K562 (cell line): Measurements from ENCODE around the gene ITPKB. TPM values are rescaled to one million over a fixed set of nuclear protein-coding genes. Genes with fewer than 3 reads are reported as not detected.

Experiments
- ATAC-seq: fragments of 200-7000 bp; cut with Tn5 transposase; 3 replicates; pipeline ENCODE4 v1.9.1; 2020; ENCODE audit warnings: moderate library complexity
- BruUV-seq: library from RNA; stranded (reverse); fragments of 400-500 nt; replicated peaks from 2 replicates; lab custom pipeline; 2021; lab: Mats Ljungman, UMichigan
- CTCF ChIA-PET: fragments of 300-600 bp; formaldehyde crosslinking; extraction: SDS; loops from one replicate; lab custom pipeline; 2021; ENCODE audit warnings: low intra/inter-chr PET ratio; lab: Yijun Ruan, JAX
- POLR2A ChIA-PET: fragments of 300-600, 350-650 bp; sonication (Branson Sonifier 250); formaldehyde crosslinking; extraction: SDS; loops from one replicate; lab custom pipeline; 2021; ENCODE audit warnings: antibody characterized with exemption, inconsistent platforms; lab: Yijun Ruan, JAX
- DNase-seq, 4 experiments: peaks; one replicate each; pipeline versions ENCODE4 v3.0.0 to v3.0.0-alpha.2; 2011 to 2018; ENCODE audit warnings: low spot score in 3 of 4, mixed read lengths in 3 of 4; ENCODE audit errors: extremely low read depth in 1 of 4
- FAIRE-seq: peaks from 2 replicates; lab custom pipeline; 2011; peaks lifted over from hg19 to GRCh38; lab: Jason Lieb, UNC
- H2AFZ ChIP-seq: 2 replicates; pipeline ENCODE4 v1.6.0; 2011; ENCODE audit warnings: low read depth, low read length, control low read depth, inconsistent platforms
- H3K27ac ChIP-seq: fragments of 200-600 bp; 3 replicates; pipeline ENCODE4 v1.8.0; 2011; ENCODE audit warnings: low read depth, mild to moderate bottlenecking, control low read depth, inconsistent platforms, low read length, moderate library complexity, mixed read lengths; ENCODE audit errors: extremely low read depth
- H3K27me3 ChIP-seq, 2 experiments: fragments of 300-600 bp in 1 of 2; 2 replicates in 1 of 2; 3 replicates in 1 of 2; pipeline versions ENCODE4 v1.6.0 to v1.8.0; 2011; ENCODE audit warnings: inconsistent platforms in 2 of 2, low read length in 2 of 2, mild to moderate bottlenecking in 1 of 2, mixed read lengths in 1 of 2, moderate library complexity in 1 of 2; ENCODE audit not compliant: control insufficient read depth in 2 of 2, insufficient read depth in 2 of 2
- H3K36me3 ChIP-seq: fragments of 300-600 bp; 3 replicates; pipeline ENCODE4 v1.8.0; 2011; ENCODE audit warnings: mild to moderate bottlenecking, low read length, inconsistent platforms; ENCODE audit not compliant: control insufficient read depth, insufficient read depth
- H3K4me1 ChIP-seq, 2 experiments: fragments of 200-600 bp in 1 of 2; replicated peaks in 1 of 2; 2 replicates in 1 of 2; 3 replicates in 1 of 2; pipeline versions ENCODE4 v1.5.1 to v1.8.0; 2011; ENCODE audit warnings: inconsistent platforms in 2 of 2, low read length in 2 of 2, mild to moderate bottlenecking in 1 of 2, mixed read lengths in 1 of 2, moderate library complexity in 1 of 2; ENCODE audit not compliant: control insufficient read depth in 2 of 2, insufficient read depth in 2 of 2
- H3K4me2 ChIP-seq: 2 replicates; pipeline ENCODE4 v1.6.1; 2011; ENCODE audit warnings: low read length, control low read depth, inconsistent platforms, mixed read lengths; ENCODE audit not compliant: insufficient read depth
- H3K4me3 ChIP-seq: fragments of 200-600 bp; sonication (generic), shearing (Covaris generic); 2 replicates; pipeline ENCODE4 v1.5.1; 2016; ENCODE audit warnings: control low read depth, inconsistent platforms
- H3K79me2 ChIP-seq: fragments of 200-600 bp; 3 replicates; pipeline ENCODE4 v1.8.0; 2011; ENCODE audit warnings: low read length, inconsistent platforms; ENCODE audit not compliant: control insufficient read depth, insufficient read depth
- H3K9ac ChIP-seq, 2 experiments: 2 replicates each; pipeline versions ENCODE4 v1.6.0 to v1.6.1; 2011; ENCODE audit warnings: low read depth in 2 of 2, low read length in 2 of 2, control low read depth in 1 of 2, inconsistent platforms in 1 of 2, mild to moderate bottlenecking in 1 of 2, mixed read lengths in 1 of 2; ENCODE audit not compliant: insufficient read depth in 1 of 2
- H3K9me1 ChIP-seq: one replicate; pipeline ENCODE4 v1.6.0; 2011; ENCODE audit warnings: inconsistent platforms, mild to moderate bottlenecking, low read length, moderate library complexity; ENCODE audit not compliant: control insufficient read depth, insufficient read depth
- H3K9me3 ChIP-seq: replicated peaks from 2 replicates; pipeline ENCODE4 v1.5.1; 2011; ENCODE audit warnings: low read depth, low read length, inconsistent platforms; ENCODE audit not compliant: control insufficient read depth, insufficient read depth
- H4K20me1 ChIP-seq: replicated peaks from 2 replicates; pipeline ENCODE4 v1.6.1; 2011; ENCODE audit warnings: low read length, inconsistent platforms, mixed read lengths; ENCODE audit not compliant: control insufficient read depth, insufficient read depth
- ATF1 ChIP-seq, 2 experiments: fragments of 450-650 bp in 1 of 2; IDR thresholded peaks; 2 replicates each; pipeline ENCODE4 v1.6.1; 2016; ENCODE audit warnings: missing compliant biosample characterization in 1 of 2, missing genetic modification characterization in 1 of 2
- BRF2 ChIP-seq: IDR thresholded peaks from 3 replicates; pipeline ENCODE4 v1.6.1; 2011; ENCODE audit warnings: borderline replicate concordance, mild to moderate bottlenecking; ENCODE audit not compliant: insufficient read length, insufficient read depth
- CTCF ChIP-seq, 3 experiments: IDR thresholded peaks in 2 of 3; conservative IDR thresholded peaks in 1 of 3; 2 replicates each; pipeline ENCODE4 v1.5.1; 2011 to 2012; ENCODE audit warnings: low read length in 3 of 3, mild to moderate bottlenecking in 3 of 3, control low read depth in 2 of 3, improper control_type of control experiment in 1 of 3, inconsistent platforms in 1 of 3, low read depth in 1 of 3, mixed read lengths in 1 of 3, moderate library complexity in 1 of 3; ENCODE audit not compliant: insufficient read depth in 2 of 3
- RAD21 ChIP-seq, 2 experiments: fragments of 250-450 bp in 1 of 2; fragments of 450-650 bp in 1 of 2; sonication (Bioruptor Pico) in 1 of 2; formaldehyde crosslinking in 1 of 2; IDR thresholded peaks in 1 of 2; conservative IDR thresholded peaks in 1 of 2; 2 replicates each; pipeline versions ENCODE4 v1.4.0 to v1.8.0; 2020 to 2022; ENCODE audit warnings: mild to moderate bottlenecking in 2 of 2, moderate library complexity in 1 of 2
- SP1 ChIP-seq: sonication (generic); formaldehyde crosslinking; IDR thresholded peaks from 2 replicates; pipeline ENCODE4 v1.8.1; 2022; ENCODE audit warnings: mild to moderate bottlenecking, missing genetic modification reagents
- ZNF12 ChIP-seq: sonication (generic); formaldehyde crosslinking; IDR thresholded peaks from 2 replicates; pipeline ENCODE4 v1.4.0; 2020; ENCODE audit warnings: mild to moderate bottlenecking, missing genetic modification reagents
- ZNF197 ChIP-seq: fragments of 200-800 bp; sonication (Bioruptor generic); IDR thresholded peaks from 2 replicates; pipeline ENCODE4 v1.6.1; 2016; ENCODE audit warnings: low read depth, missing genetic modification characterization, missing compliant biosample characterization
- ZNF57 ChIP-seq: fragments of 450-650 bp; formaldehyde crosslinking; IDR thresholded peaks from 2 replicates; pipeline ENCODE4 v1.4.0; 2020; ENCODE audit warnings: mild to moderate bottlenecking, moderate library complexity
- ZZZ3 ChIP-seq: fragments of 450-650 bp; IDR thresholded peaks from 2 replicates; pipeline ENCODE4 v1.6.1; 2016; ENCODE audit warnings: antibody characterized with exemption, mild to moderate bottlenecking, moderate library complexity
- WGBS: fragments of 100-300 bp; shearing (Covaris generic); methylation state at CpG from one replicate; pipeline ENCODE4 v1.1.6; 2016; ENCODE audit warnings: low coverage, mixed read lengths; ENCODE audit not compliant: insufficient coverage; ENCODE audit errors: missing lambda C conversion rate; 5-methylcytosine and 5-hydroxymethylcytosine counted together
- in situ Hi-C: fragments of 300-500 bp; cut with MboI; formaldehyde crosslinking; loops from 4 replicates; pipeline ENCODE4 v1.15.0; 2018; ENCODE audit warnings: inconsistent platforms, mixed read lengths
- intact Hi-C: fragments of 100-400 bp; cut with micrococcal nuclease; formaldehyde crosslinking; loops from 2 replicates; pipeline ENCODE4 v1.14.2; 2022
- polyA plus RNA-seq, 8 experiments: library from polyadenylated mRNA; depleted of rRNA in 4 of 8; stranded (reverse) in 5 of 8; unstranded in 3 of 8; fragments of >200 nt; fragmentation: Nextera tagmentation in 2 of 8; fragmentation: Illumina TruSeq in 1 of 8; extraction: Ambion mirVana in 2 of 8; extraction: Trizol in 1 of 8; gene quantifications; 2 replicates each; pipeline versions ENCODE4 v1.2.1 to v1.2.3, GENCODE V29; 2011 to 2014; ENCODE audit warnings: inconsistent platforms in 1 of 8, missing spikeins in 1 of 8
- total RNA-seq, 7 experiments: library from RNA; depleted of rRNA in 6 of 7; stranded (reverse); fragments of >200 nt in 6 of 7; fragmentation: Illumina TruSeq in 2 of 7; extraction: Trizol in 2 of 7; gene quantifications; 2 replicates each; pipeline versions ENCODE4 v1.2.1 to v1.2.3, GENCODE V29; 2011 to 2021; ENCODE audit warnings: low replicate concordance in 1 of 7

The ITPKB gene
- total and polyA plus RNA-seq, 9 of the 15 experiments (the other 6 are each of a cell fraction or from before 2014, with no cell fraction given): 0.01 to 0.22 TPM; not detected in 7

GRCh38 chr1:226597616-226598454, 141.2 kb downstream of the ITPKB start (continued):
- TF ChIP-seq ZNF57 (CRISPR knock-in tag) (no peak), SP1 (no peak), ATF1 (CRISPR knock-in tag; IDR thresholded peaks at IDR 0.05) (no peak), ATF1 (tag; IDR thresholded peaks at IDR 0.05) (no peak), ZZZ3 (no peak), BRF2 (no peak), ZNF12 (CRISPR knock-in tag) (no peak)

- Histone ChIP-seq H3K9ac (0 out of 4 replicates have a peak overlapping the region, but pooled peaks of 1 of the 2 experiments have one; percentile 21), H3K27me3 (peaks cover 46 to 86% of the 10 kb centered on the region in 2 experiments), H3K79me2 (no peaks in the 10 kb centered on the region), H3K4me1 (peaks cover 0 to 3% of the 10 kb centered on the region in 2 experiments; a peak in 1 of 5 replicates), H3K36me3 (no peaks in the 10 kb centered on the region), H2AFZ (no peak overlapping the region), H3K4me3 (no peak overlapping the region), H3K9me3 (no peaks in the 10 kb centered on the region), H3K27ac (no peak overlapping the region), H3K9me1 (no peaks in the 10 kb centered on the region), H3K4me2 (no peak overlapping the region), H4K20me1 (peaks cover 5% of the 10 kb centered on the region; the same call in 1 of the 2 replicates)
- intact Hi-C loops: no loop called here
- DNase-seq (peak in 1 of 4 experiments; percentile 14), ATAC-seq (peak; percentile 81), FAIRE-seq (no peak)
- CTCF ChIA-PET: no interaction called here
- WGBS: 2% methylated on average over 16 of the region's 16 CpGs
- in situ Hi-C loops: no loop called here
- no TSS peak for BruUV-seq
- POLR2A ChIA-PET: no interaction called here
- TF ChIP-seq RAD21 (CRISPR knock-in tag; conservative IDR thresholded peaks at IDR 0.05 in 1 of 2, IDR thresholded peaks at IDR 0.05 in 1 of 2) (peak in 1 of 2 experiments; percentile 24; a peak in 1 of 4 replicates), ZNF197 (no peak), CTCF (IDR thresholded peaks at IDR 0.05 in 2 of 3, conservative IDR thresholded peaks at IDR 0.05 in 1 of 3; ENCODE audit: insufficient read depth in 2 of 3, low read depth in 1 of 3, low read length in 3 of 3) (peak; percentile 32 to 50 (median 40); a peak in 4 of 6 replicates)
Measured at GRCh38 chr1:226596531-226597165, 142.4 kb downstream of the ITPKB start.
